Right lobe of liver (tissue), 6 donors: ENCODE data around the gene OSBPL10. TPM values are rescaled to one million over a fixed set of nuclear protein-coding genes. Genes with fewer than 3 reads are reported as not detected.
A peak's percentile ranks its signal among the peaks of the same experiment; 100 is the strongest.

ENCODE experiments used
- ATAC-seq, 4 donors: fragments of 200-7000 bp; cut with Tn5 transposase; one replicate each; pipeline ENCODE4 v1.9.1; 2020; ENCODE audit warnings: mild to moderate bottlenecking in 4 of 4, moderate library complexity in 4 of 4
- DNase-seq, 3 donors: peaks; one replicate each; pipeline ENCODE4 v3.0.0-alpha.2; 2020
- H3K27ac ChIP-seq, 3 donors: fragments of 200-600 bp; one replicate each; pipeline ENCODE4 v1.8.0; 2022
- H3K27me3 ChIP-seq, 2 donors: fragments of 200-600 bp; one replicate each; pipeline ENCODE4 v1.8.0; 2022
- H3K36me3 ChIP-seq, 4 donors: fragments of 200-600 bp; sonication (generic) in 1 of 4; one replicate each; pipeline versions ENCODE4 v1.5.1 to v1.8.0; 2017 to 2022; ENCODE audit warnings: control low read depth in 1 of 4
- H3K4me1 ChIP-seq, 4 donors: fragments of 200-600 bp; sonication (generic) in 1 of 4; one replicate each; pipeline versions ENCODE4 v1.5.1 to v1.8.0; 2017 to 2022; ENCODE audit warnings: control low read depth in 1 of 4
- H3K4me3 ChIP-seq, 3 donors: fragments of 200-600 bp; one replicate each; pipeline ENCODE4 v1.8.0; 2022
- H3K9me3 ChIP-seq, 4 donors: fragments of 200-600 bp; sonication (generic) in 1 of 4; one replicate each; pipeline versions ENCODE4 v1.5.1 to v1.8.0; 2017 to 2022; ENCODE audit warnings: control low read depth in 1 of 4
- CTCF ChIP-seq, 4 donors: fragments of 200-600 bp in 3 of 4; fragments of 450-650 bp in 1 of 4; IDR thresholded peaks; one replicate each; pipeline versions ENCODE4 v1.5.1 to v1.8.0; 2016 to 2022; ENCODE audit warnings: antibody characterized with exemption in 4 of 4, mild to moderate bottlenecking in 2 of 4
- POLR2A ChIP-seq: fragments of 450-650 bp; IDR thresholded peaks from one replicate; pipeline ENCODE4 v1.6.1; 2017; ENCODE audit warnings: antibody characterized with exemption, mild to moderate bottlenecking
- whole genome bisulfite sequencing: methylation state at CpG from one replicate; pipeline ENCODE4 v1.1.6; 2018; ENCODE audit warnings: low coverage, low lambda C conversion rate; ENCODE audit not compliant: insufficient coverage; ENCODE audit errors: missing lambda C conversion rate; 5-methylcytosine and 5-hydroxymethylcytosine counted together
- intact Hi-C, 2 donors: fragments of 100-400 bp; cut with DNase I; formaldehyde crosslinking; loops; one replicate each; pipeline versions ENCODE4 v1.11.2 to v1.14.1; 2022
- total RNA-seq, 6 experiments: library from RNA; depleted of rRNA in 2 of 6; stranded (reverse); fragments of >200 nt in 2 of 6; fragmentation: NEBNext Ultra II Directional in 3 of 6; extraction: Animal tissue kit (Norgen Biotek cat#: 25700) in 3 of 6; gene quantifications; one replicate each; pipeline versions ENCODE4 v1.1.0 to v1.2.4, GENCODE V29; 2016 to 2023
- donor health status: DM: no; HTN: yes; CAD: no.
- donor health status: DM: no; HTN: no; CAD: no.
- donor health status: DM: no; HTN: no; CAD: no.
- donor health status: DM: no; HTN: yes; CAD: no.
- donor health status: DM: no; HTN: yes; CAD: no.

Gene OSBPL10
- total RNA-seq, 6 experiments from 2014 or later: 2.2 to 13.0 (median 3.7) TPM

GRCh38 chr3:31884251-31884650, 96.8 kb downstream of the OSBPL10 start:
- H3K9me3 ChIP-seq: no peaks in the 10 kb centered on the region
- no peaks in the 10 kb centered on the region for H3K27me3 ChIP-seq
- H3K36me3 ChIP-seq: no peaks in the 10 kb centered on the region
- intact Hi-C loops: no loop called here
- TF ChIP-seq POLR2A (no peak), CTCF (IDR thresholded peaks at IDR 0.05) (no peak)
- no peaks in the 10 kb centered on the region for H3K4me1 ChIP-seq
- DNase-seq: no peak
- no peak overlapping the region for H3K27ac ChIP-seq
- no peak overlapping the region for H3K4me3 ChIP-seq
- 90% methylated on average over 1 of the region's 1 CpG for WGBS
- ATAC-seq: no peak

- intact Hi-C loops: no loop called here
- ATAC-seq (no peak), DNase-seq (no peak)
- no peak for TF ChIP-seq CTCF (IDR thresholded peaks at IDR 0.05)
- Histone ChIP-seq H3K4me3 (no peak overlapping the region), H3K36me3 (no peaks in the 10 kb centered on the region), H3K9me3 (no peaks in the 10 kb centered on the region), H3K27ac (no peak overlapping the region), H3K27me3 (no peaks in the 10 kb centered on the region), H3K4me1 (no peaks in the 10 kb centered on the region)
- WGBS: 60% methylated on average over 3 of the region's 3 CpGs
Measured at GRCh38 chr3:31882895-31883294, 98.2 kb downstream of the OSBPL10 start.

- TF ChIP-seq POLR2A: no peak
- H3K36me3 ChIP-seq: no peaks in the 10 kb centered on the region
- no peak for ATAC-seq
- no peaks in the 10 kb centered on the region for H3K9me3 ChIP-seq
- 70% methylated on average over 4 of the region's 4 CpGs for WGBS
- no peak overlapping the region for H3K4me3 ChIP-seq
- H3K4me1 ChIP-seq: no peaks in the 10 kb centered on the region
- no peaks in the 10 kb centered on the region for H3K27me3 ChIP-seq
- intact Hi-C loops: no loop called here
- no peak for DNase-seq
- no peak overlapping the region for H3K27ac ChIP-seq
Measured at GRCh38 chr3:31882431-31882830, 98.6 kb downstream of the OSBPL10 start.

- intact Hi-C loops: no loop called here
- Histone ChIP-seq H3K9me3 (no peaks in the 10 kb centered on the region), H3K4me1 (no peaks in the 10 kb centered on the region), H3K36me3 (no peaks in the 10 kb centered on the region), H3K4me3 (no peak overlapping the region), H3K27me3 (no peaks in the 10 kb centered on the region), H3K27ac (no peak overlapping the region)
- no peak for ATAC-seq
- 46% methylated on average over 4 of the region's 4 CpGs for WGBS
- TF ChIP-seq POLR2A (no peak), CTCF (IDR thresholded peaks at IDR 0.05) (no peak)
- DNase-seq: no peak
Measured at GRCh38 chr3:31880482-31881078, 100.5 kb downstream of the OSBPL10 start.

- no peaks in the 10 kb centered on the region for H3K4me1 ChIP-seq
- no peaks in the 10 kb centered on the region for H3K27me3 ChIP-seq
- no peak for TF ChIP-seq POLR2A
- TF ChIP-seq CTCF (IDR thresholded peaks at IDR 0.05): no peak
- H3K27ac ChIP-seq: no peak overlapping the region
- WGBS: 59% methylated on average over 3 of the region's 4 CpGs
- intact Hi-C loops: no loop called here
- no peak overlapping the region for H3K4me3 ChIP-seq
- ATAC-seq (peak in 1 of 4 donors; percentile 57), DNase-seq (no peak)
- no peaks in the 10 kb centered on the region for H3K9me3 ChIP-seq
- H3K36me3 ChIP-seq: no peaks in the 10 kb centered on the region
Measured at GRCh38 chr3:31880020-31880419, 101.0 kb downstream of the OSBPL10 start.
